AG08395 (cell line): ENCODE measurements around the gene DOCK6.

Experiments used
- DNase-seq: peaks from one replicate; pipeline ENCODE4 v3.0.0; 2012; ENCODE audit warnings: mixed read lengths, low spot score

DOCK6 gene

DNA sequence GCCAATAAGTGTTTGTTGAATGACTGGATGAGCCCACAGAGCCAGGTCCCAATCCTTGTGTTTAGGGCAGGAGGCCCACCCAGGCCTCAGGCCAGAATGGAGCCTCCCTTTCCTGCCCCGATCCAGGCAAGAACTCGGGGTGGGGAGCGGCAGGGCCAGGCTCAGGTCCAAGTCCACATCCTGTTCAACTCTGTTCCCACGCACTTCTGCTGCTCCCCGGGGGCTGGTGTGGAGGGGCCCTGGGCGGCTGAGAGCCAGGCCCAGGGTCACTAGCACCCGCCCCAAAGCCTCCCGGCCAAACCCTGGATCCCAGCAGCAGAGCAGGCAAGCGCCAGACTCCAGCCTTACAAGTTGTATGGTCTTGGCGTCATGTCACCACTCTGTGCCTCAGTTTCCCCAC is 14.9 kb downstream of the DOCK6 start:
- no peak for DNase-seq

DNA sequence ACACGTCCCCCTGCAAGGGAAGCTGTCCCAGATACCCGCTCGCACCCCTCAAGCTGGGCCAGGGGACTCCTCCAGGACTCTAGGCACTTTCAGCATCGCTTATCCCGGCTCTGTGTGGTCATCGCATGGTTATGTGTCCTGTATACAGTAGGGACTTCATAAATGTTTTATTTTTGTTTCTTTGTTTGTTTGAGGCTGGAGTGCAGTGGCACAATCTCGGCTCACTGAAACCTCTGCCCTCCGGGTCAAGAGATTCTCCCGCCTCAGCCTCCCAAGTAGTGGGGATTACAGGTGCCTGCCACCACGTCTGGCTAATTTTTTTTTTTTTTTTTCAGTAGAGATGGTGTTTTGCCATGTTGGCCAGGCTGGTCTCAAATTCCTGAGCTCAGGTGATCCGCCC is 15.4 kb downstream of the DOCK6 start:
- no peak for DNase-seq

DNA sequence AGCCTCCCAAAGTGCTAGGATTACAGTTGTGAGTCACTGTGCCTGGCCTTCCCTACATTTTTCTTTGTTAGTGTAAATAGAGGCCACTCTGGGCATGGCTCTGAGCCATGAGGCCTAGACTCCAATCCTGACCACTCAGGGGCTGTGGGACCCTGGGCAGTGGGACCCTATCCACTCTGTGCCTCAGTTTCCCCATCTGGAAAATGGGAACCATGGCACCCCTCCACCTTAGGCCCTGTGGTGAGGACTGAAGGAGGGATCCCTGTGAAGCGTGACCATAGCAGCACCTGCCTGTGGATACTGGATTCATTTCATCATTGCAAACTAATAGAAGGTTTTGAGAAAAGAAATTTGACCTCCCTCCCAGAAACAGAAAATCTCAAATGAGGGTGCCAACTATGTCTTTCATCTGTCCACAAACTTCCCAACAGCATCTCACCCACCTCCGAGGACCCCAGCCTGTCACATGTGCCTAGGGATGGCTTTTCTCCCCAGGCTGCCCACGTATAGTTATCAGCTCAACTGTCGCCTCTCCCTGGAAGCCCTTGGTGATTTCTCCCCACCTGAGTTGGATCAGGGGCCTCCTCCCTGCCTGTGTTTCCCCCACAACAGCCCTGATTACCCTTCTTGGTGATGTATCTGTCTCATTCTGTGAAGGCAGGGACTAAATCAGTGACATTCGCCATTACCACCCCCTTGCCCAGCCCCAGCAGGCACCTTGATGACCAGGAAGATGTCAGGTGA is 17.3 kb downstream of the DOCK6 start:
- no peak for DNase-seq

DNA sequence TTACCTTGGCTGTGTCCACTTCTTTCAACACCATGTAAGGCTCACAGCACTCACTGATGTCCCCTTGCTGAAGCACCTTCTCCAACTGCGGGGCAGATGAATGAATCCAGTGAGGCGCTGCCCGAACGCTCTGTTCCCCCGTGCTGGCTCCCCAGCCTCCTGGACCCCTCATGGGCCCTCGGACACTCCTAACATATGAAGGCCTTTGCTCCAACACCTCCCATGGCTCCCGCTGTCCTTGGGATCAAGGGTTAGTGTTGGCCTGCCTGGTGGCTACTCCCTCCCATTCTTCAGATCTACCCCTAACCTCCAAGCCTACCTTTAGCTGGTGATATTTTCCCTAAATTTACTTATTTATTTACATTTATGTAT is 18.5 kb downstream of the DOCK6 start:
- no peak for DNase-seq

DNA sequence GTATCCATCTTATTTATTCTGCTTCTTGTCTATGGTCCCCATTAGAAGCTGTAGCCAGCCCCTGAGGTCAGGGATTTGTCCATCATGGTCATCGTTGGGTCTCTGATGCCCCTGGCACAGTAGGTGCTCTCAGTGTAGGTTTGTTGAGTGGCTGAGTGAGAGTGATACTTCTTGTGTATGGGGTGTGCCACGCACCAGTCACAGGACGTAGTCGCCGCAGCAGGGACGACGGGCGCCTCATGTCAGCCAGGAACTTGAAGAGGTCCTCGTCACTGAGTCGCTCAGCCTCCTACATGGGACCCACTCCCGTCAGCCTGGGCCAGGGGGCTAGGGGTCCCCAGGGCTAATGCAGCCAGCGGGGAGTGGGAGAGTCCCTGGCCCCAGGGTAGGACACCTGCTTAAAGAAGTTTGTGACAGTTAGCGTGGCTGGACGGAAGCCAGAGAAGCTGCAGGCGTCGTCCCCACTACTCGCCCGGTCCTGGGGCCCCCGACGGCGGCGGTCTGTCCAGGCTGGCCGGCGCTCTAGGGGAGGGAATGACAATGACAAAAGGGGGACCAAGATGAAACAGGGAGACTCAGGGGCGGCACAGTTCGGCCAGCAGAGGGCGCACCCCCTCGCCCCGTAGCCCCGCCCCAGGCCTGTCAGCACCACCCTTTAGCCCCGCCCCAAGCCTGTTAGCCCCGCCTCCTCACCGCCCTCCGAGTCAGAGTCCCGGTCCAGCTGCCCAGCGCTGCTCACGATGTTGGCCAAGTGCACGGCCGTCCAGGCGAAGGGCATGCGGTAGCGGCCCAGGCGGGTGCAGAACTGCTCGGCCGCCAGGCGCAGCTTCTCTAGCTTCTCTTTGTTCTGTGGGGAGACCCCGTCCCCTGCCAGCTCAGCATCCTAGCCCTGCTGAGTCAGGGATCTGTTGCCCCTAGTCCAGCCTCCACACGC is 19.2 kb downstream of the DOCK6 start:
- peak; percentile 99 for DNase-seq

DNA sequence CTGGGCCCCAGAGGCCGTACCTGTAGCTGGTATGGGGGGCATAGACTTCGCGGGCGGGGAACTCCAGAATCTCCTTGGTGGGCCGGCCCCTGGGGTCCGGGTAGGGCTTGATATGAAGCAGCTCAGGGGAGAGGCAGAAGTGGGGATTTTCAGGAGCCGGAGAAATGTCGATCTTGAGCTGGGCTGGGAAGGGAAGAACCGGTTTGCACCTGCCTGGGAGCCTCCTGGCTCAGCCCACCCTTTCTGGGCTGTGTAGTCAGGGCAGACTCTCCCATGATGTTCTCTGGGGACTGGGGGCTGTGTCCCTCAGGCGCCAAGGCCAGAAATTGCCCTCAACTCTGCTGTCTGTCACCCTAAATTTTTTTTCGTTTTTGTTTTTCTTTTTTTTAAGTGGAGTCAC is 20.3 kb downstream of the DOCK6 start:
- DNase-seq = no peak

DNA sequence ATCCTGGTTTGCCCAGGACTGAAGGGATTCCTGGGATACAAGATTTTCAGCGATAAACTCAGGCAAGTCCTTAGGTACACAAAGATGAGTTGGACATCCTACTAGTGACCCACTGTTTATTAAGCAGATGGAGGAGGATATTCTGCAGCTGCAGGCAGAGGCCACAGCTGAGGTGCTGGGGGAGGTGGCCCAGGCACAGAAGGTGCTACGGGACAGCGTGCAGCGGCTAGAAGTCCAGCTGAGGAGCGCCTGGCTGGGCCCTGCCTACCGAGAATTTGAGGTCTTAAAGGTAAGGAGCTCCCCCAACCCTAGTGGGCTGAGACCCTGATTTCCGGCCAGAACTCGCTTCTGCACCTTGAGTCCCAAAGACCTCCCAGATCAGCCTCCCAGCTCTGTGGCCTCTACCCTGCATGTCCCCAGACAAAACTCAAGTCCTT is 22.3 kb downstream of the DOCK6 start:
- no peak for DNase-seq

DNA sequence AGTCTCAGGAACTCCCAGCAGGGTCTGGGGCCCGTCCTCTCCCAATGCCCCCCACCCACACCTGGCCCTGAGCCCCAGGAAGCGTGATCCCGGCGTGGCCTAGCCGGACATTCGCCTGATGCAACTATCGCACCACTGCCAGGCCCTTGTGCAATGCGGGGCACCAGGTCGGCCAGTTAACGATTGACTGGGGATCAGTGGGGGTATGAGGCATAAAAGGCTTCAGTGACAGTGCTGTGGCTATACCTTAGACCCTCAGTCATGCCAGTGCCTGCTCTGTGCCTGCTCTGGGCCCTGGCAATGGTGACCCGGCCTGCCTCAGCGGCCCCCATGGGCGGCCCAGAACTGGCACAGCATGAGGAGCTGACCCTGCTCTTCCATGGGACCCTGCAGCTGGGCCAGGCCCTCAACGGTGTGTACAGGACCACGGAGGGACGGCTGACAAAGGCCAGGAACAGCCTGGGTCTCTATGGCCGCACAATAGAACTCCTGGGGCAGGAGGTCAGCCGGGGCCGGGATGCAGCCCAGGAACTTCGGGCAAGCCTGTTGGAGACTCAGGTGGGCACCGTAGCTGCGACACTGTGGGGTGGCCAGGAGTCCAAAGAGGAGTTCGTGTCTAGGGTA is 22.8 kb downstream of the DOCK6 start, which contains the start of gene ANGPTL8:
TSS of gene ANGPTL8 (plus strand) at position 243 of the 624 bp plus-strand sequence. CDS start at position 262, 19 bp downstream.
- no peak for DNase-seq

DNA sequence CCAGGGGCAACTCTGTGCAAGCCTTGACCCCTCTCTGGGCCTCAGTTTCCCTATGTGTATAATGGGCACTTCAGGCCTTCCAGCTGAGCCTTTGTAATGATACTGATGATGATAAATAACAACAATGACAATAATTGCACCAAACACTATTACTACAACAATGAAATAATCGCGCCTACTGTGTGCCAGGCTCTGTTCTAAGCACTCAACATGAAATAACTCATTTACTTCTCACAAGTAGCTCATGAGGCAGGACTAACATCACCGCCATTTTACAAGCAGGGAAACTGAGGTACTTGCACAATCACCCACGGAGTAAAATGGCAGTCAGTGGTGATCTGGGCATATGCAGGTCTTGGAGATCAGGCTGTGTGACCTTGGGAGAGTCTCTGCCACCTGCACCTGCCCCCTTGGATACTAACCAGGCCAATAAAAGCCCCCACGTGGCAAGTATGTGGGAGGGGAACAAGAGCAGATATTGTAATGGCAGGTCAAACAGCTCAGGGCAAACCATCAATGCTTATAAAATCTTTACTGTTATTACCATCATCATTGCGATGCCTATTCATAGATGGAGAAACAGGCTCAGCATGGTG is 23.4 kb downstream of the DOCK6 start:
- no peak for DNase-seq

DNA sequence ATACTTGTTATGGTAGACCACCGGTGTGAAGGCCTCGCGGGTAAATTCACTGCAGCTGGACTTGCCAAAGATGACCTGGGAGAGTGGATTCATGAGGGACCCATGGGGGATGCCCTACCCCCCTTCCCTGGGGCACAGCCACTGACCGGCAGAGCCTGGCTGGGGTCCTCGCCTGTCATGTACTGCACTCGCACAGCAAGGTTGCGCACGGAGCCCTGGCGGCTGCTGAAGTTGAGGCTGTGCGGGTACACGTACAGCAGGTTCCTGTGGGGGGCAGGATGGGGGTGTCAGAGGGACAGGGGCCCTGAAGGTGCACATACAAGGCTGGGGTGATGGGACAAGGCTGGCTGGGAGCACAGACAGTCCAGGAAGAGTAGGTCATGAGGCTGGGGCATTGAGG is 24.3 kb downstream of the DOCK6 start:
- DNase-seq = no peak

DNA sequence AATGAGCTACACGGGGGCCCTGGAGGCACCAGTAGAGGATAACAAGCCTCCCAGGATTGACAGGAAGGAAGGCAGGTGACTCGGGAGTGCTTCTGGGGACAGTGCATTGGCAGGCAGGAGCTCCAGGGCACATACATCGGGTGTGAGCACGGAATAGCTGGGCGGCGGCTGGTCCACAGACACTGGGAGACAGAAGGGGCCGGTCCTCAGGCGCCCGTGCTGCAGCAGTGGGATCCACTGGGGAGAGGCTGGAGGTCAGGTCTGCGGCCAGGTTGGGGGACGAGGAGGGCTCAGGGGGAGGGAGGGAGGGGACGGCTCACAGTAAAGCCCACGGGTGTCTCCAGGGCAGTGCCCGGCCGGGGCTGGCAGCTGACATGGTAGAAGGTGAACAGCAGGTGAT is 25.0 kb downstream of the DOCK6 start:
- DNase-seq = no peak

DNA sequence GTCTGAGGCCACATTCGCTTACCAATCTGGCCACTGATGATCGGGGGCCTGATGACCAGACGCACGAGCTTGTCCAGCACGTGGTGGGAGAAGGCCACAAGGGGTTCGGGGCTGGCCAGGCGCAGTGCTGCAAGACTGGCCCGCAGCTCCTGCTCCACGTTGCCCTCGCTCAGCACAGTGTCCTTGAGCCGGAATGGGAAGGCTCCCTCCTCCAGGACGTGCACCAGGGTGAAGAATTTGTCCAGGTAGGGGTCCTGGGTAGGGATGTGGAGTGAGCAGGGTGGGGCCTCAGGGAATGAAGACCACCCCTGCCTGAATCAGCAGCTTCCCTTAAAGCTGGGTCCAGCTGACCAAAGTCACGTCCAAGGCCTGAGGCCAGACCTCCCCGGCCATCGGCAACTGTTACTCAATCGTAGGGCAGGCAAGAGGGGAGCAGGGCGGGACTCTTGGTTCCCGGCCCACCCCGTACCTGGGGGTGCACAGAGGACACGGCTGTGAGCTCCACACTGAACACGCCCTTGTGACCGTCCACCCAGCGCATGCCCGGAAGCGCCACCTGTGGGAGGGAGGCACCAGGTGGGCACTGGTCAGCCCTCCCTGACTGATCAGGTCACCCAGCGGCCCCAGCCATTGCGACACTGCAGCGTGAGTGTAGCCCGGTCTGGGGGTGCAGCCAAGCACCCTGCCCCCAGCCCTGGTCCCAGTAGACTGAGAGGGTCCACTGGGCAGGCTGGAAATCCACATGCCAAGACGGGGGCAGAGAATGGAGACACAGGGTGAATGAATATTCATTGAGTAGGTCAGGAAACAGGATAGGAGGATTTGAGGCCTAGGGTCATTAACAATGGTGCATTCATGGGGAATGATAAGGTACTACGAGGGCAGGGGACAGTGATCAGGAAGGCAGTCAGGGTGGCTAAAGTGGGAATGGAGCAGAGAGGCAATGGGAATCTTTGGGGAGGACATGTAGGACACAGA is 25.7 kb downstream of the DOCK6 start:
- no peak for DNase-seq

DNA sequence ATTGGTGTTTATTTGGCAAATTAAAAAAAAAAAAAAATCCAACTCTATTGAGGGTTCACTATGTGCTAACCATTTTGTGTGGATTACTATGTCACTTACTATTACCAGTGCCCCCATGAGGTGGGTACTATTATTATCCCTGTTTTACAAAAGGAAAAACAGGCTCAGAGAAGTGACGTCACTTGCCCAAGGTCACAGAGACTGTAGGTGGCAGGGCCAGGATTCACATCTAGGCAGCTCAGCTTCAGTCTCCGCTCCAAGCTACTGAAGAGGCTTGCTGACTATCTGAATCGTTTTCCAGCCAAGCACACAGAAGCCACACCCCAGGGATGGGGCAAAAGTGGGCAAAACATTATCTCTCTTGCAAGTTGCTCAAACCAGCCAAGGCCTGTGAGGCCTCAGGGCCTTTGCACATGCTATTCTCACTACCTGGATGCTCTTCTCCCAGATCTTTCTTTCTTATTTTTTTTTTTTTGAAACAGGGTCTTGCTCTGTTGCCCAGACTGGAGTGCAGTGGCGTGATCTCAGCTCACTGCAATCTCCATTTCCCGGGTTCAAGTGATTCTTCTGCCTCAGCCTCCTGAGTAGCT is 27.7 kb downstream of the DOCK6 start:
- no peak for DNase-seq

DNA sequence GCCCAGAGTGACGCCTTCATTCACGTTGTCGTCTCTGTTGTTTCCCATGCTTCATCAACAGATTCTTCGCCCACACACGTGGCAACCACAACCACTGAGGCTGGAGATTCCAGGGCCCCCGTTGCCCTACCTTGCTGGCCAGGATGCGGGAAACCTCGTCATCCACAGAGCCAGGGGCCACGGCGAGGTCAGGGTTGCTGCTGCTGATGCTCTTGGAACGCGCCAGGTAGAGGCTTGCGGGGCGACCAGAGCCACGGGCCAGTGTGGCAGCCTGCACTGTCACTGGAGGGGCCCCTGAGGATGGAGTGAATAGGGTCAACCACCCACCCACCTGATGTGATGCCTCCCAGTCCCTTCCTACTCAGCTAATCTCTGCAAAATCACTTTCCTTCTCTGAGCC is 29.3 kb downstream of the DOCK6 start:
- DNase-seq = no peak

DNA sequence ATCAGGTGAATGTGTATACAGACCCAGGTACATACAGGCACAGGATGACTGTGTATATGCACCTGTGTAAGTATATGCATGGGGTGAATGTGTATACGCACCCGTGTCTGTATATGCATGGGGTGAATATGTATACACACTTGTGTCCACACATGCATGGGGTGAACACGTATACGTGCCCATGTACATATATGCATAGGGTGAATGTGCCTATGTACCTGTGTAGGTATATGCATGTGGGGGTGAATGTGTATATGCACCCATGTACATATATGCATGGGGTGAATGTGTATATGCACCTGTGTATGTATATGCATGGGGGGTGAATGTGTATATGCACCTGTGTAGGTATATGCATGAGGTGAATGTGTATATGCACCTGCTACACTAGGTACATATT is 29.8 kb downstream of the DOCK6 start:
- no peak for DNase-seq

DNA sequence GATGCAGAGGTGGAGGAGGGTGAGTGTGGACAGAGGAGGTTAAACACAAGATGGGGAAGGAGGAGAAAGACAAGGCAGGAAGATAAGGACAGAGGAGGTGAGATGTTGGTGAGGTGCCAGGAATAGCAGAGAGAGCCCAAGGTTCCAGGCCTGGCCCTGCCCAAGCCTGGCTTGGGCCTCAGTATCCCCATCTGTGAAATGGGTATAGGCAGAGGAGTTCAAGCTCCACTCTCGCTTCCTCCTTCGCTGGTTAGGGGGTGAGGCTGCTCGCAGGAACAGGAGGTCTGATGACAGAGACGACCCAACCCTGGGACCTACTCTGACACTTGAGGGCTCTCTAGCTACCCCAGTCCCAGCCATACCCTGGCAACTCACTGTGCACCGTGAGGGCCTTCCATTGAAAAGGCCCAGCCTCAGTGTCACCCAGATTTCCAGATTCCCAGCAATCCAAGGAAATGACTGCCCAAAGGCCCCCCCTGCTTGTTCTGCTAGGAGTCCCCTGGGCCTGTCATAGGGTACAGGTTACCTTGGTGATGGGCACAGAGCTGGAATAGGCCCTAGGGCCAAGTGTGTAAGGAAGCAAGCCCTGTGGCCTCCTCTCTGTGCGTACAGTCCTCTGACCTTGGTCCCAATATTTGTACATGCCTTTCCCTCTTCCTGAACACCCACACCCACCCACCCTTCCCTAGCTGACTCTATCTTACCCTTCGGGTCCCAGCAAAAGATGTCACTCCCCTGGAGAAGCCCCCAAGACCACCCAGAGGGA is 31.5 kb downstream of the DOCK6 start:
- no peak for DNase-seq

DNA sequence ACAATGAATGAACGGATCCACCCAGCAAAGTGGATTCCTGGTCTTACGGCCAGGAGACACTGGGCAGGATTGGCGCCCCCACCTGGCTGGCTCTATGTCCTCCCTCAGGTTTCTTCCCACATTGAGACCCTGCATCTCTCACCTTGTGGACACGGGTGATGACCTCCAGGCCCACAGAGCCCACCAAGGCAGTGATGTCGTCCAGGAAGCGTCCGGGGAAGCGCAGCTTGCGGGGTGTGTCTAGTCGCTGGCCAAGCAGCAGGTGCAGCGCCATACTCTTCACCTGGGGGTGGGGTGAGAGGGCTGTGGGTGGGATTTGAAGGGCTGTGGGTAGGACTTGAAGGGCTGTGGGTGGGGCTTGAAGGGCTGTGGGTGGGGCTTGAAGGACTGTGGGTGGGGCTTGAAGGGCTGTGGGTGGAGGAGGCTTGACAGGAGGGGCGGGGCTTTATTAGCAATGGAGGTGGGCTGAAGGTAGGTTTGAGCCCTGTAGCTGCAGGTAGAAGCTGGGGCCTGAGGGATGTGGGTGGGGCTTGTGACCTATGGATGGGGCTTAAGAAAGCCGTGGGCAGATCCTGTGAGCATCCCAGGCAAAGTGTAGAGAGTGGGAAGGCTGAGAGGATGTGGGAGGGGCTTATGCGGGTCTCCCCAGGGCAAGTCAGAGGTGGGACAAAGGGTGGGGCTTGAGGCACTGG is 35.0 kb downstream of the DOCK6 start:
- DNase-seq = no peak

DNA sequence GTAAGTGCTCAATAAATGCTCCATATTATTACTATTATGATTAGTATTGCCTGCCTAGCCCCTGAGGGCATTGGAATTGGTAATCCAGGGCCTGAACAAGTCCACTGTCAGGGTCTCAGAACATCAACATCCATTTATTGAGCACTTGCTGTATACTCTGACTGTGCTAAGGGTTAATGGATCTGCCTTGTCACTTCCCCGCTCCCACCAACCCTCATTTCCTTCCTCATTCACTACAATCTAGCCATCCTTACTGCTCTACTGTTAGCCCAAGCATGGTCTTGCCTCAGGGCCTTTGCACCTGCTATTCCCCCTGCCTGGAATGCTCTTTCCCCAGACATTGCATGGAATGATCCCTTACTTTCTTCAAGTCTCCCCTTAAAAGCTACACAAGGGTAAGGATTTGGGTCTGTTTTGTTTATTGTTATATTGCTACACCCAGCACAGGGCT is 35.6 kb downstream of the DOCK6 start:
- no peak for DNase-seq

DNA sequence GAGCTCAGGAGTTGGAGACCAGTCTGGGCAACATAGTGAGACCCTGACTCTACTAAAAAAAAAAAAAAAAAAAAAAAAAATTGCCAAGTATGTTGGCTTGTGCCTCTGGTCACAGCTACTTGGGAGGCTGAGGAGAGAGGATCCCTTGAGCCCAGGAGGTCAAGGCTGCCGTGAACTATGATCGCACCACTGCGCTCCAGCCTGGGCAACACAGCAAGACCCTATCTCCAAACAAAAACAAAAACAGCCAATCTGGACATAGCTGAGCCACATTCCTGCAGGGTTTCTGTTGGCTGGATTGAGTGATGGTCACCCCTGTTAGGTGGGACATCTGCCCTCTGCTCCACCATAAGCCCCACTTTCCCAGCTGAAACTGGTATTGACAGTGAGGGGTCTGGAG is 36.5 kb downstream of the DOCK6 start:
- DNase-seq = no peak
